GM23248 (cell line): ENCODE measurements around the gene EVC.

Source experiments
- EZH2 ChIP-seq: fragments of 200-600 bp; sonication (generic); IDR thresholded peaks from 2 replicates; pipeline ENCODE4 v1.6.1; 2018; ENCODE audit warnings: antibody characterized with exemption, mild to moderate bottlenecking; ENCODE audit not compliant: insufficient read depth, poor library complexity, severe bottlenecking
- EZH2phosphoT487 ChIP-seq: fragments of 200-600 bp; sonication (generic); IDR thresholded peaks from 2 replicates; pipeline ENCODE4 v1.6.1; 2018; ENCODE audit warnings: antibody characterized with exemption, moderate library complexity, mild to moderate bottlenecking, low read depth; ENCODE audit not compliant: insufficient read depth

DNA sequence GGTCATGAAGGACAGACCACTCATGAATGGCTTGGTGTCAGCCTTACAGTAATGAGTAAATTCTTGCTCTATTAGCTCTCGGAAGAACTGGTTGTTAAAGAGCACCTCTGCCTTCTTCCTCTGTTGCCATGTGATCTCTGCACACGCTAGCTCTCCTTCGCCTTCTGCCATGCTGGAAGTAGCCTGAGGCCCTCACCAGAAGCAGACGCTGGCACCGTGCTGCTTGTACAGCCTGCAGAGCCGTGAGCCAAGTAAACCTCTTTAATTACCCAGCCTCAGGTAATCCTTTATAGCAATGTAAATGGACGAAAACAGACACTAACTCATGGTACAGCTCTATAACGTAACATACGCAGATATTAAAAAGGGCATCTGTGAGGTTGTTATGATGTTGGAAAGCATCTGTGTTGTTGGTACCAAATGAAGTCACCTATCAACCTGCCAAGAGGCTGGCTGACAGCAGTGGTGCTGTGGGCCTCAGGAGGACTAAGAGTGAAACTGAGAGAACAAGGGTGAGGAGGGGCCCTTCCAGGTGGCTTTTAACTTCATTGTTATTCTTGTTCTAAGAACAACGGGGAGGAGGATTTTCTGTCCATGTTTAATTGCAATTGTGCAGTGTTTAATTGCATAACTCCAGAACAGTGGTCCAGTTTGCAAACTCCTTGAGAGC lies 112.7 kb downstream of the EVC start:
- TF ChIP-seq EZH2 = no peak
- TF ChIP-seq EZH2phosphoT487 = no peak
